Urinary bladder (tissue), 4 donors: ENCODE data around the gene CHIT1. TPM values are rescaled to one million over a fixed set of nuclear protein-coding genes. Genes with fewer than 3 reads are reported as not detected.

Experiments used
- DNase-seq: peaks from one replicate; pipeline ENCODE4 v3.0.0-alpha.2; 2015; ENCODE audit errors: extremely low spot score
- H3K27ac ChIP-seq: one replicate; pipeline ENCODE4 v1.5.1; 2013; ENCODE audit warnings: low read depth, mild to moderate bottlenecking, moderate library complexity
- H3K36me3 ChIP-seq: one replicate; pipeline ENCODE4 v1.6.1; 2013; ENCODE audit warnings: mild to moderate bottlenecking, moderate library complexity; ENCODE audit not compliant: insufficient read depth
- H3K4me1 ChIP-seq: one replicate; pipeline ENCODE4 v1.6.1; 2013; ENCODE audit warnings: mild to moderate bottlenecking, moderate library complexity; ENCODE audit not compliant: insufficient read depth
- H3K4me3 ChIP-seq: one replicate; pipeline ENCODE4 v1.5.1; 2013; ENCODE audit warnings: low read depth, low read length
- WGBS: extraction: QIAGEN DNeasy Blood & Tissue Kit; methylation state at CpG from one replicate; pipeline ENCODE4 v1.1.7; 2013; 5-methylcytosine and 5-hydroxymethylcytosine counted together
- polyA plus RNA-seq: library from polyadenylated mRNA; stranded (reverse); fragments of 200-250 nt; gene quantifications from one replicate; pipeline ENCODE4 v1.2.3, GENCODE V29; 2013
- total RNA-seq: library from RNA; depleted of rRNA; stranded (reverse); fragments of >200 nt; gene quantifications from one replicate; pipeline ENCODE4 v1.2.3, GENCODE V29; 2014
- donor health status: healthy with polysubstance abuse.
- donor health status: healthy.

CHIT1 gene
- total and polyA plus RNA-seq, 2 donors, result 0.11 TPM; not detected in 1

DNA sequence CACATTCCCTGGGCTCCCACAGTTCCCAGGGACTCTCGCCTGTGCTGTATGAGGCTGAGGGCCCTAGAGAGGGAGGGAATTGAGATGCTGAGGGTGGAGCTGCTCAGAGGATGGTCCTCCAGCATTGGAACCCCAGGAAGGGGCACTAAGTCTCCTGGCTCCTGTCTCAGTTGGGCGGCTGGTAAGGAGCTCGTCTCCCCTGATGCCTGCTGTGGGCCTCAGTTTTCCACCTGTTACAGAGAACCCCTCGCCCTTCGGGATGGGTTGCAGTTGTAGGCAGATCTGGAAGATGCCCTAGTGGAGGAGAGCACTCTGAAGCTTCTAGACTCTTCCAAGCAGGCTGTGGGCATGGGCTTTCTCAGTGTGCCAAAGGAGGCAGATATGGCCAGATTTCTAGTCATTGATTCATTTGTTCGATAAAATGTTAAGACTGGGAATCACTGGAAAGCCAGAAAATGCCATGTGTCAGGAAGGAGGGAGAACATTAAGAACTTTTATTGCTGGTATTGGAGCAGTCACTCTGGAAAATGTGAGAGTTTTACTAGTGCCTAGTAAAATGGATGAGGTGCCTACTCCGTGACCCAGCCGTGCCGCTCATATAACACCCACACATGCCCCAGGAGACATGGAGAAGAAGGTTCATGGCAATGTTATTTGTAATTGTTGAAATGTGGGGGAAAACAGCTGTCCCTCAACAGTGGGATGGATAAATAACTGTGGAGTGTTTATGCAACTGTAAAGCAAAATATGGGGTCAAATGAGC is 53.0 kb downstream of the CHIT1 start:
- no peak overlapping the region for H3K27ac ChIP-seq
- no peaks in the 10 kb centered on the region for H3K4me1 ChIP-seq
- no peak overlapping the region for H3K4me3 ChIP-seq
- H3K36me3 ChIP-seq, result no peaks in the 10 kb centered on the region
- no peak for DNase-seq
- 89% methylated on average over 9 of the region's 9 CpGs for WGBS

DNA sequence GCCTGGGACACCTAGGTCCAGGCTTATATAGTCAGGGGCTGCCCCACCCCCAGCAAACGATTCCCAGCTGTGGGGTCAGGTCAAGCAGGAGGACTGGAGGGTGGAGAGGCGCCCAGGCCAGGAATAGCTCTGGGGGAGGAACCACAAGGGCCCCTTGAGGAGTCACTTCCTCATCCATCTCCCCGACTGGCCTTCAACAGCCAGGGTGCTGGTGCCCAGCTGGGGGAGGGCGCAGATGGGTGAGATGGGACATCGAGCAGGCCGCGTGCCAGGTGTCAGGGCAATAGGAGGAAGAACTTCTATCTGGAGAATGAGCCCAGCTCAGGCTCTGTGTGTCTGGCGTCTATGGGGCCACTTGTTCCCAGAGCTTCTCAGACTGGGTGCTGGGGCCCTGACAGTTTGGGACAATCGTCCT is 53.6 kb downstream of the CHIT1 start:
- Histone ChIP-seq H3K36me3 (no peaks in the 10 kb centered on the region), H3K27ac (no peak overlapping the region), H3K4me1 (no peaks in the 10 kb centered on the region), H3K4me3 (no peak overlapping the region)
- no peak for DNase-seq
- WGBS, result 79% methylated on average over 9 of the region's 9 CpGs

DNA sequence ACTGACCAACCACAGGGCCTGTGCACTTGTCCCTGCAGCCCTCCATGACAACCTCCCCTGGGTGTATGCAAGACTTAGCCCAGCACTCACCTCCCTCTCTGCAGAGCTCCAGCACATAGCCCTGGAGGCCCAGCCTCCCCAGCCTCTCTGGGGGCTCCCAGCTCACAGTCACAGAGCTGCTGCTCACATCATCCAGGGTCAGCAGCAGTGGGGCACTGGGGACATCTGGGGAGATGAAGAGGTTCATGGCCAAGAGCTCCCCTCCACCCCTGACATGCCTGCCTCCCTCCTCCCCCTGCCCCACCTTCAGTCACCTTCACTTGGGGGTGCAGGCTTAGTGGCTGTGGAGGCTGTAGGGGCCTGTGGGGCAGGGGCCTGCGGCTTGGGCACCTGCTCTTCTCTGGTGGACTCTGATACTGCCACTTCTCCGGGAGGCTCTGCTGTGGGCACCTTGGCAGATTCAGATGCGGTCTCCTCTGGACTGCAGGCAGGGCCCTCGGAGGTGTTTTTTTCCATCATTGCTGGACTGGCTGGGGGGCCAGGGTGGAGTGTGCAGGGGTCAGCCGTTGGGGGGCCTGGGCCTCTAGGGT is 54.1 kb downstream of the CHIT1 start, which contains the start of gene MYBPH:
MYBPH (minus strand) TSS at position 590 of the 590 bp plus-strand sequence; CDS start at position 519, 71 bp downstream.
- H3K4me1 ChIP-seq, result no peaks in the 10 kb centered on the region
- DNase-seq, result no peak
- H3K36me3 ChIP-seq, result no peaks in the 10 kb centered on the region
- 85% methylated on average over 5 of the region's 5 CpGs for WGBS
- no peak within 1 kb of the TSS for H3K4me3 ChIP-seq
- no peak within 1 kb of the TSS for H3K27ac ChIP-seq

DNA sequence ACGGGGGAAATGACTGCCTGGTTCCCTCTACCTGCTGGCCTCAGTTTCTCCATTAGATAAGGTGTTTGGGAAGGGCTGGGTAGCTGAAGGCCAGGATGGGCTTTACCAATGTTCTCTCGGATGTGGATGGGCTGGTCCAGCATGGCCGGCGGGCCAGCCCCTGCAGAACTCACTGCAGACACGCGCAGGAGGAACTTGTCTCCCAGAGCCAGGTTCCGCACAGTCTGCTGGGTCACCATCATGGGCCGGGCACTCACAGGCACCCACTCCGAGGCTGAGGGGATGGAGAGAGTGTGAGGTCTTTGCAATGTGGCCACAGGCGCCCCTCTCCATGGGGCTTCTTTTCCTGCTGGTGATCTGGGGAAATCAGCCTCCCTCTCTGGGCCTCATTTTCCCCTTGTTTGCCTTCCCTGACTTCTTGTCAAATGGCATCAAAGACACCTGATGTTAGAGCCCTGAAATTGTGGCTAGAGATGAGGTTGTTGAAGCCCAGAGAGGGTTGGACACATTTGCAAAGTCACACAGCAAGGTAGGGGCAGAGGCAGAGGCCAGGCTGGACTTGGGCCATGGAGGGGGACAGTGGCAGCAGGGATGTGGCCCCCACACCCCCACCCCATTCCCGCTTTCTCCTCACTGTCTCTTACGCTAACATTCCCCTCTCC is 55.0 kb downstream of the CHIT1 start:
- no peak for DNase-seq
- no peaks in the 10 kb centered on the region for H3K36me3 ChIP-seq
- H3K4me3 ChIP-seq, result no peak overlapping the region
- WGBS, result 95% methylated on average over 12 of the region's 12 CpGs
- no peak overlapping the region for H3K27ac ChIP-seq
- H3K4me1 ChIP-seq, result no peaks in the 10 kb centered on the region

DNA sequence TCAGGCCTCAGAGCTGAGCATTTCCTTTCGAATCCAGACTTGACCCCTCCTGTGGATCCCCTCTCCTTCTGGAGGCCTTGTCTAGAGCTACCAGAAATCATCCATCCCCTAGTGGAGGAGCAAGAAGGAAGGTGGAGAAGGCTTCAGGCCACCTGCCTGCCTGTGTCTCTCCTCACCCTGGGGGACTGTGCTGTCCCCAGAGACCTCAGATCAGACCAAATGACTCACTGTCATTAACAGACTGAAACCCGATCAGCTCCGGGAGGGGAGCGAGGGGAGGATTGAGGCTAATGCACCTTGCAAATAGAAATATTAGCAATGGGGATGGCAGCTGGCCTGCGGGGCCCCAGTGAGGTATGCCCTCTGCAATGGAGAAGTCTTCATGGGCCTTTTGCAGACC is 55.9 kb downstream of the CHIT1 start:
- Histone ChIP-seq H3K36me3 (no peaks in the 10 kb centered on the region), H3K4me1 (no peaks in the 10 kb centered on the region), H3K27ac (no peak overlapping the region), H3K4me3 (no peak overlapping the region)
- 87% methylated on average over 5 of the region's 5 CpGs for WGBS
- no peak for DNase-seq

DNA sequence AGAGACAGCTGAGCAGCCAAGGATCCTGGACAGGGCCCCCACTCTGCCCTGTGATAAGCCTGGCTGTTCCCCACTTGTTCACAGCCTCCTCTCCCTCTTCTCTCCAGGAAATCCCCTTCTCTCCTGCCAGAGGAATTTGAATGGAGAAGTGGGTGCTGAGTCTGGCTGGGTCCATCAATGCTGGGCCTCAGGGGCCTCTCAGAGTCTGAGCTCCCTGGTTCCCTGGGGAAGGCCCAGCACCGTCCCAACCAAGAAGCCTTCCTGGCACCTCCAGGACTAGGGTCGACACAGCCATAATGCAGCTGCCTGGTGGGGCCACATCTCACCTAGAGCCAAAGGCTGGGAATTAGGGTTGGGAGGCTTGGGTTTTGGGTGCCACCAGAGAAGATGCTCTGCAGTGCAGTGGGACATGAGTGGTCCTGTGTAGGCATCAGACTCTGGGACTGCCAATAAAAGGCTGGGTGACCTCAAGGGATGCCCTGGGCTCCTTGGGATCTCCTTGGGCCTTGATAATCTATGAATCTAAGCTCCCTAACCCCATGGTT is 56.4 kb downstream of the CHIT1 start:
- no peaks in the 10 kb centered on the region for H3K4me1 ChIP-seq
- H3K4me3 ChIP-seq, result no peak overlapping the region
- no peaks in the 10 kb centered on the region for H3K36me3 ChIP-seq
- WGBS, result 90% methylated on average over 2 of the region's 2 CpGs
- H3K27ac ChIP-seq, result no peak overlapping the region
- DNase-seq, result no peak

DNA sequence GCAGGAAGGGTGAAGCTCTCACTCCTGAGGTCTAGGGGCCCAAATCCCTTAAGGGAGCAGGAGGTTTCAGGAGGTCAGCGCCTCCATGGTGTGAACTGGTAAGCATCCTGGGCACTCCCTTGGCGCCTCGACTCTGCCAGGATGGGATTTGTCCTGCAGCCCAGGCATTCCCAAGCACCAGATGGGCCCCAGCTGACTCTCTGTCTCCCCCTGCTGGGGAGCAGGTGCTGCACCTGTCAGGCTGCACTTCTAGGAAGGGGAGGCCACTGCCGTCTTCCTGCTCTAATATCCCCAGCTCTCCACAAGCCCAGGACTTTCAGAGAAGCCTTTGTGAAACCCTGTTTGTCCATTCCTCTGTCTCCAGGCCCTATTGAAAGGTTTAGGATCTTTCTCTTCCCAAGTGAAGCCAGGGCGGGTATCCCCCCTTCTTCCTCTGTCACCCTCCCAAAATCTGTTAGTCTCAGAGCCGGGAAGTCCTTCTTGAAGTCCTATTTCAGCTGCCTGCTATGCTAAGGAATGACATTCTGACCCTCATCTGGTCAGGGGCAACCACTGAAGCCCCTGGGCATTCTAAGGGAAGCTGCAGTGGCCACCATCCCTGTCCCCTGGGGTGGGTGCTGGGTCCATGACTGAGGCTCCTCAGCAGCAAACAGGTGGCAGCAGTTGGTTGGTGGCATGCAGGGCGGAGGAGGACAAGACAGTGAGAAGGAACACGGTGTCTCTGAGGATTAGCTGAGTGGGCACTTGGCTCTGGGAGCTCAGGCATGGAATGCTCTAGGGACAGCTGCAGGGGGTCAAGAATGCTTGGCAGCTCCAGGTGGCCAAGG is 57.1 kb downstream of the CHIT1 start:
- Histone ChIP-seq H3K4me1 (no peaks in the 10 kb centered on the region), H3K4me3 (no peak overlapping the region), H3K27ac (no peak overlapping the region), H3K36me3 (no peaks in the 10 kb centered on the region)
- DNase-seq, result no peak
- 60% methylated on average over 8 of the region's 8 CpGs for WGBS

DNA sequence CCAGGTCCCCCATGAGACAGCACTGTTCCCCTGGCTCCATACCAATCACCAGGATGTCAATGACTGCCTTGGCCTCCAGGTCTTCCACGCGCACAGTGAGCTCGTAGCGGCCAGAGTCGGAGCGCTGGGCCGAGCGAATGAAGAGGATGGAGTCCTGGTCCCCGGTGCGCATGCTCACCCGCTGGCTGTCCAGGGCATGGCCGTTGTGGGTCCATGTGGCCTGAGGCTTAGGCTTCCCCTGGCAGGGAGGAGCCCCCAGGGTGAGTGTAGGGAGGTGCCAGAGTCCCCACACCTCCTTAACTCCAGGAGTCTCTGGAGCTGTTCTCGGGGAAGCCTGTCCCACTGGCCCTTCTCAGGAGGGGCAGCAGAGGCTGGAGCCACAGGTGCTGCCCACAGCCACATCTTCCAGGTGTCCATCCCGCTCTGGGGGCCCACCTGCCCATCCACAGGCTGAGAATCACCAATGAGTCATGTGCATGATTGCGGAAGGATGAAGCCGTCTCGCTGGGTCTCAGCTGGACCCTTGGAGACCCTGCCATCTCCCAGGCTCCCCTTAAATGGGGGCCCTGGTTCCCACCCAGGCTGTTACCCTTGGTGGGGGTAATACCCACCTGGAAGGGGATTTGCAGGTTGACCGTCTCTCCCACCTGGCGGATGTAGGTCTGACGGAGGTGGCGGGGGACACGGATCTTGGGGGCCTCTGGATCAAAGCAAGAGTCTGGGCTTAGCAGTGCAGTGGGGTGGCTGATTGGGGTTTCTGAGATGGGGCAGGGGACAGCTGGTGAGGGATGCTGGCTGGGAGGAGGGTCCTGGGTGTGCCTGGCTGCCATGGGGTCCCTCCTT is 57.9 kb downstream of the CHIT1 start:
- Histone ChIP-seq H3K4me3 (no peak overlapping the region), H3K36me3 (no peaks in the 10 kb centered on the region), H3K4me1 (no peaks in the 10 kb centered on the region), H3K27ac (no peak overlapping the region)
- 94% methylated on average over 22 of the region's 22 CpGs for WGBS
- DNase-seq, result no peak

DNA sequence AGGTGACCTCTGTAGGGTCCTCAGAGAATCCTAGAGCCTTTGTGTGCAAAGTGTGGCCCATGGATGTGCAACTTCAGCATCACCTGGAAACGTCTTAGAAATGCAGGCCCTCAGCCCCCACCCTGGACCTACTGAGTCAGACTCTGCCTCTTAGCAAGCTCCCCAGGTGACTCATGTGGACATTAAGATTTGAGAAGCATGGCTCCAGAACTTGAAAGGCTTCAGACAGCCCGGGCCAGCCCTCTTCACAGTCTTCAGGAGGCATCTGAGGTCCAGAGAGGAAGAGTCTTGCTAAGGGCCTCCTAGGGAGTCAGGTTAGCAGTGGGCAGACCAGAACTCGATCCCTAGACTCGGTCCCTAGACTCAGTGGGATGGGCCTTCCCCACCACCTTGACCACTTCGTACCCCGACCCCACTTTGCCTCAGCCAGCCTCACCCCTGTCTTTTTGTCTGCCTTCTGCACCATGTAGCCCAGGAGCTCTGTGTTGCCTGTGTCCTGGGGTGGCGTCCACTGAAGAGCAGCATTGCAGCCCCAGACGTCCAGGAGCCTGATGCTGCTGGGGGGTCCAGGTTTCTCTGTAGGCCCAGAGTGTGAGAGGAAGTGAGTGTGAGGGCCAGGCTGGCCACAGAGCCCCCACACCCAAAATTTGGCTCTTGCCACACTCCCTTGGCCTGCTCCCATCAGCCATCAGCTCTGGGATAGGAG is 58.7 kb downstream of the CHIT1 start:
- DNase-seq, result no peak
- WGBS, result 88% methylated on average over 8 of the region's 8 CpGs
- Histone ChIP-seq H3K4me3 (no peak overlapping the region), H3K36me3 (no peaks in the 10 kb centered on the region), H3K4me1 (no peaks in the 10 kb centered on the region), H3K27ac (no peak overlapping the region)

DNA sequence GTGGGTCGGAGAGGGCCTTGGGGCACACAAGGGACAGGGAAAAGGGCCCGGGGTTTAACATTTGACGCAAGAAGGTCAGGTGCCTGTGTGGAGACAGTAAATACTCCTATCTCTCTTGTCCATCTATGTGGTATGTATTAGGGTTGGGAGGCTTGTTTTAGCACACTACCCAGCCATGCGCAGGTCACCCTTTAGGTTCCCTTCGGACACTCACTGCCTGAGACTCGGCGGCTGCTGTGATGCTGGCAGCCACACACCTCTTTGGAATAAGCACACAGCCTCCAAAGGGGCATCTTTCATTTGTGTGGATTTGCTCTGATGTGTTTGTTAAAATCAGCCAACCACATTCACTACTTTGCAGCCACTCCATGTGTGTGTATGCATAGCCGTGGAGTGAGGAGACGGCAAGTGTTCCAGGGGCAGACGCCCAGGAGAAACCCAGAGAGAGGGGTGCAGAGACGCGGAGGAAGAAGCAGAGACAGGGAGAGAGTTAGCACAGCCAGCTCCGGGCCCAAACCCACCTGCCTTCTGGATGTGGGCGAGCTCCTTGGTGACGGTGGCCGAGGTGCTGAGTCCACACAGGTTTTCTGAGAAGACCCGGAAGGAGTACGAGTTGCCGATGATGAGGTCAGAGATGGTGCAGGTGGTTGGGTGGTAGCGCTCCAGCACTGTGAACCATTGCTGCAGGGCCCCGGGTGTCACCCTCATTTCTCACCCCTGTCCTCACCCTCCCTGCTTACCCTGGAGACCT is 59.5 kb downstream of the CHIT1 start:
- 87% methylated on average over 21 of the region's 21 CpGs for WGBS
- Histone ChIP-seq H3K36me3 (no peaks in the 10 kb centered on the region), H3K4me1 (no peaks in the 10 kb centered on the region), H3K27ac (no peak overlapping the region), H3K4me3 (no peak overlapping the region)
- no peak for DNase-seq

DNA sequence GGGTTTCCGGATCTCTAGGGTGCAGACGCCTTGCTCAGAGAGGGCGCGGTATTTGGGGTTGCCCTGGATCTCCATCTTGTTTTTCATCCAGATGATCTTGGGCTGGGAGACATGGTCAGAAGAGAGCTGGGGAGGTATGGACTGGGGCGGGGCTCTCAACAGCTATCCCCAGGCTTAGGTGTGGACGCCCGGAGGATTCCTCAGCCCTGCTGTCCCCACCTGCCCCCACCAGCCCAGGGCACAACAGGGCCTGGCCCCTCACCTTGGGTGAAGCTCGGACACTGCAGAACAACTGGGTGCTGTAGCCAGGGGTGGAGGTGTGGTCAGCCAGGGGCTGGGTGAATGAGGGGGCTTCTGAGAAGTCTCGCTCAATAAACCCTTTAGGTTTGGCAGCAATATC is 60.5 kb downstream of the CHIT1 start:
- Histone ChIP-seq H3K4me1 (no peaks in the 10 kb centered on the region), H3K4me3 (no peak overlapping the region), H3K27ac (no peak overlapping the region), H3K36me3 (no peaks in the 10 kb centered on the region)
- 96% methylated on average over 9 of the region's 9 CpGs for WGBS
- DNase-seq, result no peak
